ENCODE measurements around the gene PPCS.

DNA sequence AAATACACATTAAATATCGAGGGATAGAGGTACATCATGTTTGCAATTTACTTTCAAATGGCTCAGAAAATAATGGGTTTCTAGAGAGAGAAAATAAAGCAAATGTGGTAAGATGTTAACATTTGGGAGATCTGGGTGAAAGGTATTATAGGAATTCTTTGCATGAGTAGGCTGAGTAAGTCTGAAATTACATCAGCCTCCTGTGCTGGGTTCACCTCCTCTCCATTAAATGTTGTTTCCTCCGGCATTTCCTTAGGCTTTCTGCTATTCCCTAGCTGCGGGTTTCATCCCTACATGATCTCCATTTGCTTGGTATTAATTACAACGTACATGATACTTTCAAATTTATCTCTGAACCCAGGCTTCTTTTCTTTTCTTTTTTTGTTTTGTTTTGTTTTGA lies 32.1 kb upstream of the PPCS start:
- TF ChIP-seq, protein P1, sequence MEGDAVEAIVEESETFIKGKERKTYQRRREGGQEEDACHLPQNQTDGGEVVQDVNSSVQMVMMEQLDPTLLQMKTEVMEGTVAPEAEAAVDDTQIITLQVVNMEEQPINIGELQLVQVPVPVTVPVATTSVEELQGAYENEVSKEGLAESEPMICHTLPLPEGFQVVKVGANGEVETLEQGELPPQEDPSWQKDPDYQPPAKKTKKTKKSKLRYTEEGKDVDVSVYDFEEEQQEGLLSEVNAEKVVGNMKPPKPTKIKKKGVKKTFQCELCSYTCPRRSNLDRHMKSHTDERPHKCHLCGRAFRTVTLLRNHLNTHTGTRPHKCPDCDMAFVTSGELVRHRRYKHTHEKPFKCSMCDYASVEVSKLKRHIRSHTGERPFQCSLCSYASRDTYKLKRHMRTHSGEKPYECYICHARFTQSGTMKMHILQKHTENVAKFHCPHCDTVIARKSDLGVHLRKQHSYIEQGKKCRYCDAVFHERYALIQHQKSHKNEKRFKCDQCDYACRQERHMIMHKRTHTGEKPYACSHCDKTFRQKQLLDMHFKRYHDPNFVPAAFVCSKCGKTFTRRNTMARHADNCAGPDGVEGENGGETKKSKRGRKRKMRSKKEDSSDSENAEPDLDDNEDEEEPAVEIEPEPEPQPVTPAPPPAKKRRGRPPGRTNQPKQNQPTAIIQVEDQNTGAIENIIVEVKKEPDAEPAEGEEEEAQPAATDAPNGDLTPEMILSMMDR (IDR thresholded peaks at IDR 0.05; ENCODE audit: borderline replicate concordance, extremely low read depth, low read length, poor library complexity, severe bottlenecking) = no peak
- no peak for TF ChIP-seq EZH2 (IDR thresholded peaks at IDR 0.05; ENCODE audit: borderline replicate concordance, low read depth, low read length, severe bottlenecking)

All from DND-41 (cell line).